ENCODE results near the gene FARP2. TPM values are rescaled to one million over a fixed set of nuclear protein-coding genes. Genes with fewer than 3 reads are reported as not detected.

Gene FARP2
- polyA plus RNA-seq, 3 donors, result 55.0 to 61.1 (median 60.7) TPM

DNA sequence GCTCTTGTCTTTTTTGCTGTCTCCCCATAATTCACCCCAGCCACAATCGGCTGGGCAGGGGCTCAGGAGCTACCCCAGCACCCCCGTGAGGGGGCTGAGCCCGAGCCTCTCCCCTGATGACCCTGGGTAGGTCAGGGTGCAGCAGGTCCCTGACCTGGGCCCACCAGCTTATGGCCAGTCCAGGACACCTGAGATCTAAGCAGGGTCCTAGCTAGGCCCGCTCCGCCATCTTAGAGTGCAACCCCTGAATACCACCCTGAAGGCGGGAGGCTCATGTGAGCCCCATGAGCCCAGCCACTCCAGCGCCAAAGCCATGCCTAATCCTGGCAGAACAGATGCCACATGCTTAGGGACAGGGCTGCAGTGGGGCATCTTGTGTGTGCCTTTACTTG lies 136.1 kb downstream of the FARP2 start:
- no peak for DNase-seq (ENCODE audit: extremely low read depth in 1 of 11, low read depth in 9 of 11, low spot score in 4 of 11)

DNA sequence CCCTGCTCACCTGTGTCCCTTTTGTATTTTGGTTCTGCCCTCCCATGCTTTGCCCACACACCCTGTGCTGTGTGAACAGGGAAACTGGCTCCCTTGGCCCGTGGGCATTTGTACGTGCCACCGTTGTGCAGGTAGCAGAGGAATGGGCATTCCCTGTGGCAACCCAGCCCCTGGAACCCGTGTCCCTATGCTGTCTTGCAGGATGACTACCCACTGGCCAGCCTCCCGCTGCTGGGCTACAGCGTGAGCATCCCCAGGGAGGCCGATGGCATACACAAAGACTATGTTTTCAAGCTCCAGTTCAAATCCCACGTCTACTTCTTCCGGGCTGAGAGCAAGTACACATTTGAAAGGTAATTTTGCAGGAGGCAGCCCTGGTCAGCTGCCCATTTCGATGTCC lies 137.0 kb downstream of the FARP2 start:
- DNase-seq (ENCODE audit: extremely low read depth in 1 of 11, low read depth in 9 of 11, low spot score in 4 of 11), result no peak

DNA sequence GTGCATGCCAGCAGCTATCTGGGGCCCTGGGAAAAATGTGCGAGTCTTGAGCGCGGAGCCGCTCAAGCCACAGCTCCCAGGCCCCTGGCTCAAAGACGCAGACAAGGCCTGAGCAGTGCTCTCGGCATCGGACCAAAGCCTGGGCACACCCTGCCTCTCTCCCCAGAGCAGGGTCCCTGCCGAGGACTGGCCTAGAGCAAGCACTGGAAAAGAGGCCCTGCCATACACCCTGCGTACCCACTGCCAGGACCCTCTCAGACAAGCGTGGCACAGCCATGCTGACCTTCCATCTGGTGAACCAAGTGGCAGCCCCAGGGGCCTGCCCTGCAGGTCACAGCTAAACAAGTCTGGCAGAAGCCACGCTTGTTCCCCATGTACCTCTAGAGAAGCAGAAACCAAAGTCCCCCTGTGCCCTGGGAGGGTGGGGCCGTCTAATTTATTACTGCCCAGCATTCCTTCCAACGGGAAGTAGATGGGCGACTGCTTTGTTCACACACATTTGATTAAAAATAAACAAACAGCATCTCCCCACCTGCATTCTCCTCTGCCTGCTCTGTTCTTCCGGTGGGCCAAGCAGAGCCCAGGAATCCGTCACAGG lies 138.3 kb downstream of the FARP2 start:
- no peak for DNase-seq (ENCODE audit: extremely low read depth in 1 of 11, low read depth in 9 of 11, low spot score in 4 of 11)

DNA sequence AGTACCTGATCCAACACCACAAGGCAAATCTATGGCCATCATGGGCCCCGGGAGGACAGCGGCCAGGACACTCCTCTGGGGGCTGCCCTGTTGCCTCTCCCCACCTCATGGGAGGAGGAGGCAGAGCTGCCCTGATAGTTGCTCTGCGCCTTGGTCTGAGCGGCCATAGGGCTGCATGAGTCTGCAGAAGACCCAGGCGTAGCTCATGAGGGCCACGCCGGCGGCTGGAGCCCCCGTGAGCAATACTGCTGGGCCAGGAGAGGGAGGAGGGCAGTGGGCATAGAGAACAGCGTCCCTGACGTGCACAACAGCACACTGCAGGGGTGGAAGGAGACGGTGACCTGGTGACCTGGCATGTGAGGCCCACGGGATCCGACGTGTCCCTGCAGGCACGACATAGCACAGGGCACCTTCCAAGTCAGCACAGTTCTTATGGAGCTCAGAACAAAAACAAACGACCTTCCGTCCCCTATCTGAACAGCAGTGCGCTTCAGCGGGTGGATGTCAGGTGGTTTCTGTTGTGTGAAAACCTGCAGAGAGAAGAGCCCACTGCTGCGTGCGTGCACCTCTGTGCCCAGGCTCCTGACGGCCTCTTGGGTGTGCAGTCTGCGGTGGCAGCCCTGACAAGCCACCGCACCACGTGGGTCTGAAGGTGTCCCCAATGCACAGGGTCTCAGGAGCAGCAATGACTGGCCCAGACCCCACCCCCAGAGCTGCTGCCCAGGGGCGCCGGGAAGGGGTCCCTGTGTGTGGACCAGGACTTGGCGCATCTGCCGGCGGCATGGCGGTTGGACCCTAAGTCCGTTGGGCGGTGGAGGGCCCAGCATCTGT lies 139.3 kb downstream of the FARP2 start:
- no peak for DNase-seq (ENCODE audit: extremely low read depth in 1 of 11, low read depth in 9 of 11, low spot score in 4 of 11)

DNA sequence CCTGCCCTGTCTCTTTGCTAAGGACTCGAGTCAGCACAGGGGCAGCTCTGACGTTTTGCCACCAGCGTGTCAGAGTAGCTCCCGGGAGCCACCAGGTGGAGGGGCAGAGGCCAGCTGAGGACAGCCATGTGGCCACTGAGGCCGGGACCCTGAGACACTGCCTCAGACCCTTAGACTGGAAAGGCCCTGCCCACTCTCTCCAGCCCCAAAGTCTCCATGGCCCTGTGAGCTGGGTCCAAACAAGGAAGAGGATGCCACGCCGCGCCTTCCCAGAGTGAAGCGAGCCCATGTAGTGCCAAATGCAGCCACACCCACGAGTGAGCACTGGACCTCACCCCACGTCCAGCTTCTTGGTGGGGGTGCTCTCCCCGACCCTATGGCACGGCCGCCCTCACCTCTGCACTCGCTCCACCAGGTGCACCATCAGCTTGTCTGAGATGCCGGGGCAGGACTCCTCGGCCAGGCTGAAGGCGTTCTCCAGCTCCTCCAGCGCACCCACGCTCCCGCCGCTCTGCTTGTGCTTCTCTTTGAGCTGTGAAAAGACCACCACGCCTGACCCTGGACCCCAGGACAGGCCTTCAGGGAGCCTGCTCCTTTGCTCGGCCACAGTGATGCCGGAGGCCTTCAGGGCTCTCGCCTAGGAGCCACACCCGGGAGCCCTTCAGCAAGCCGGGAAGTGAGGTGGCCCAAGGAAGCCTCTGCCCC lies 140.1 kb downstream of the FARP2 start:
- DNase-seq (ENCODE audit: extremely low read depth in 1 of 11, low read depth in 9 of 11, low spot score in 4 of 11), result no peak

DNA sequence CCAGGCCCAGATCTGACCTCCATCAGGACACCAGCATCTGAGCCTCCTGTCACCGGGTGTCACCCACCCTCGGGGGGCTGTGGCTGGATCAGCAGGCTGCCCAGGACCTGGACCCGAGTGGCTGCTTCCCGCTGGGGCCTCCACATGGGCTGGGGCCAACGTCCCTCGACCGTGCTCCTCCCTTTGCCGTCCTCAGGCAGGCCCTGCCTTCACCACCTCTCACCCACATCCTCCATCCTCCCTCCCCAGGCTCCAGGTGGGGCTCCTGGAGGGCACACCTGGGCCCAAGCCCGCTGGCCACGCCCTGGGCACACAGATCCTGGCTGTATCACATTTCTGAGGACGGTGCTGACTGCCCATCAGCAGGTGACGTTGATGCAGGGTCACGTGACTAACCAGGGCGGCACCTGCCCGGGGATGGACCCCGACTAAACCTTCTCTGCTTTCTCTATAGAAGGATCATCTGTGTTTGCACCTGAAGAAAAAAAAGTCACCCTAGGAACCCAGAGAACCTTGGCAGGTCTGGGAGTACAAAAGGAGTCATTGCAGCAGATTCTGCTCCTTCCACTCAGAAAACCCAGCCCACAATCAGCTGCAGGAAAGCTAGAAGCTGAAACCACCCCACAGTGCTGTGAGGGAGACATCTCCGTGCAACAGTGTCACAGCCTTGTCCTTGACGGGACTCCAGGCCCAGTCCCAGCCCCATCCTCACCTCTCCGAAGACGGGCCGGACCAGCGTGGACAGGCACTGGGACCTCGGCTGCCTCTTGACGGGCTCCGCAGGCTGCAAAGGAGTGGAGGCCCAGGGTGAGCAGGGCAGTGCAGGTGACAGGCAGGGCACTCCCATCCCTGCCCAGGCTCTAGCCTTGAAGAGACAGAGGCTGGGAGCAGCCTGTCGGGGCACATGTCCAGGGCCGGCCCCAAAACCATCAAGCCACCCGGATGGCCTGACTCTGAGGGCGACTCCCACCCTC lies 141.1 kb downstream of the FARP2 start:
- DNase-seq (ENCODE audit: extremely low read depth in 1 of 11, low read depth in 9 of 11, low spot score in 4 of 11), result no peak

DNA sequence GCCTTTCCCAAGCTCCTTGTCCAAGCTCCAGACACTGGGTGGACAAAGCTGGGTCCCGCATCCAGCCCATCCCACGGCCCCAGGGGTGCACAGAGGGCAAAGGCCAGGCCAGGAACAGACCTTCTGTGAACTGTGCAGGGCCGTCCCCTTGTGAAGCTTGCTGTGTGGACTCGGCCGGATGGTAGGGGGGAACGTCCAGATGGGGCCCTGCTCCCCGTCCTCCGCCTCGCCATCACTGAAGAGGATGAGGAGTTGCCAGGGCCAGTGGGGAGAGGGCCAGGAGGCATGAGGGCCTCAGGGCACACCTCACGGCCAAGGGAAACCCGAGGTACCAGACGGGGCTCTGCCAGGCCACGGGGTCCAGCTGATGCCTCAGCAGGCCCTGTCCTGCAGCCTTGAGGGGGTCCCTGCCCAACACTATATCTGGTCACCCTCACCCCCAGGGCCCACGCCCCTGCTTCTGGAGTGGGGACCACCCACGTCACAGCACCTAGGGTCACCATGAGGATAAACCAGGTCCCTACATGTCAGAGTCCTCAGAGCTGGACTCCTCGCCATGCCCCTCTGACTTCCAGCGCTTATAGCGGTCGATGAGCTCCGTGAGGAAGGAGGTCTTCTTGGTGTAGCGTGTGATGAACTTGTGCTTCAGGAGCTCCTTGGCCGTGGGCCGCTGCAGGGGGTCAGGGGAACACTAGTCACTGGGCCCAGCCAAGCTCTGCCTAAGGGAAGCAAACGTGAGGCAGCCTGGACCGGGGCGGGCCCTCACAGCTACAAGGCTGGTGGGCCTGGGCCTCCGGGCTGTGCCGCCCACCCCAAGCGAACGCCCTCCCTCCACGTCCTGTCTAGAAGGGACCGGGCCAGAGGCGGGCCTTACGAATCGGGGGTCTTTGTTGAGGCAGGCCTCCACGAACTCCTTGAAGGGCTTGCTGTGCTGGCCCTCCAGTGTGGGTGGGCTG lies 142.3 kb downstream of the FARP2 start:
- no peak for DNase-seq (ENCODE audit: extremely low read depth in 1 of 11, low read depth in 9 of 11, low spot score in 4 of 11)

DNA sequence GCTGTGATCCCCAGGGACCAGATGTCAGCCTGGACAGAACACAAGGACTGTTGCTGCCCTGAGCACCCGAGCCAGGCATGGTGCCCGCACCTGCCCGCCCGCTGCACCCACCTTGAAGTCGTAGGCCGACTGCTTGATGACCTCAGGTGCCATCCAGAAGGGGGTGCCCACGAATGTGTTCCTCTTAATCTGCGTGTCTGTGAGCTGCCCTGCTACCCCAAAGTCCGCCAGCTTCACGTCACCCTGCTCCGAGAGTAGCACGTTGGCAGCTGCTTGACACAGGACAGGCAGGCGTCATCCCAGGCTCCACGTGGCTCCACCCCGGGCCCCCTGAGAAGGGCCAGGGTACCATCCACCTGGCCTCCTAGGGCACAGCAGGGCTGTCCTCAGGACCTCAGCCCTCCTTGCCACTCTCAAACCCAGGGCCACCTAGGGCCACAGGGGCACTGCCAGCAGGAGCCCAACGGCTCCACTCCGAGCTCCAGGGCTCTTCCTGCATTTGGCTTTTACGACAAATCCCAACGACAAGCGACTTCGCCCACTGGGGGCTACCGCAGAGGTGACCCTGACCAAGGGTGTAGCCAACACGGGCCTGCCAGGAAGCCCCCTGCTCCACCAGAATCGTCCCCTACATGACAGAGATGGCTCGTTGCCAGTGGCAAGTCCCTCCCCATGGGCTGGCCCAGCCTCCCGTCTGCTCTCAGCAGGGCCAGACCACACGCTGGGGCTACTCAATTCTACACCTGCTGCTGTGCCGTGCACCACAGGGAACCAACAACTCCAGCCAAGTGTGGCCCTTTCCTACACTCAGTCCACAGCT lies 143.3 kb downstream of the FARP2 start:
- DNase-seq (ENCODE audit: extremely low read depth in 1 of 11, low read depth in 9 of 11, low spot score in 4 of 11), result no peak

DNA sequence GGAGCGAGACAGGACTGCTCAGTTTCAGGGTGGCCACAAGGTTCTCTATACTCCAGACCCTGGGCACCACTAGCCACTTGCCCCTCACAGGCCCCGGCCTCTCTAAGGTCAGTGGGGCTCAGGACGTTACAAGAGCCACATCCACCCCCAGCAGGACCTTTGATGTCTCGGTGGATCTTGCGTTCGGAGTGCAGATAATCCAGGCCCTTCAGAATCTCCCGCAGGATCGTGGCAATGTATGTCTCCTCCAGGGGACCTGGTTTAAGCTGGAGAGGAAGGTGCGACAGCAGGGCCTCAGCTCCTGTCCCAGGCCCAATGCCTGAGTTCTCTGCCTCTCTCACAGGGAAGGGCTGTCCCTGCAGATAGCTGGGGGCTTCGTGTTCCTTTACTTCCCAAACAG lies 143.9 kb downstream of the FARP2 start:
- no peak for DNase-seq (ENCODE audit: extremely low read depth in 1 of 11, low read depth in 9 of 11, low spot score in 4 of 11)

DNA sequence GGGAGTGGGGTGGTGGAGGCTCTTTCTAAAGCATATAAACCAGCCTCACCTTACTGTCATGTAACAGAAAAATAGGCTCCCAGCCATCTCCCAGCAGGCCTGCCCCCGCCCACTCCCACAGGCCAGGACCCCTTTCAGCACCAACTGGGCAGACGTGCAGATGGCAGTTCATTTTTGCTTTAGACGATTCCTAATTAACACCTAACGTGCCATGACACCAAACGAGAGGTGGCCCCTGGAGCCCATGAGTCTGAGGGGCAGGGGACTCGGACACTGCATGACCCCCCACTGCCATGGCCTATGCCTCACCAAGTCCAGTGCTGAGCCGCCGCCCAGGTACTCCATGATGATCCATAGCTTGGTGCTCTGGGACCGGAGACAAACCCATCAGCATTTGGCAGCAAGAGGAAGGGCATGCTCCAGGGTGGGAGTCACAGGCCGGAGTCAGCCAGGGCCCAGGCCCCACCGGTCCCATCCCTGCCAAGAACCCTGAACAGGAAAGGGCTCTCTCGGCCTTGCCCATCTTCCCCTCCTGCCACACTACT lies 144.4 kb downstream of the FARP2 start:
- DNase-seq (ENCODE audit: extremely low read depth in 1 of 11, low read depth in 9 of 11, low spot score in 4 of 11), result no peak

DNA sequence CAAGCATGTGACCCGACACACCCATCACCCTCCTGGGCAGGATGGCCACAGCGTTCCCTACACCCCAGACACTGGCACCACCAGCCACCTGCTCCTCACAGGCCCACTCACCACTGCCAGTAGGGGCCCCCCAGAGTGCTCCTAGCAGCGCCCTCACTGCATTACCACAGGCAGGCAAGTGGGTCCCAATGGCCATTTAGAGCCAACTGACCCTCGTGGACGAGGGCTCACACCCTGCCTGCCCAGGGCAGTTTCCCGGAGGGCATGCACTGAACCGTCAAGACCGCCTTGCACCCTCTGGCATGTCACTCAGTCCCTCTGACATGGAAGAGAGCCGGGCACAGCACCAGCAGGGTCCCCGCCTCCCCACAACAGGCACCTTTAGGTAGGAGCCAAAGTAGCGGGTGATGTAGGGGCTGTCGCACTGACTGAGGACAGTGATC lies 145.0 kb downstream of the FARP2 start:
- DNase-seq (ENCODE audit: extremely low read depth in 1 of 11, low read depth in 9 of 11, low spot score in 4 of 11), result no peak

DNA sequence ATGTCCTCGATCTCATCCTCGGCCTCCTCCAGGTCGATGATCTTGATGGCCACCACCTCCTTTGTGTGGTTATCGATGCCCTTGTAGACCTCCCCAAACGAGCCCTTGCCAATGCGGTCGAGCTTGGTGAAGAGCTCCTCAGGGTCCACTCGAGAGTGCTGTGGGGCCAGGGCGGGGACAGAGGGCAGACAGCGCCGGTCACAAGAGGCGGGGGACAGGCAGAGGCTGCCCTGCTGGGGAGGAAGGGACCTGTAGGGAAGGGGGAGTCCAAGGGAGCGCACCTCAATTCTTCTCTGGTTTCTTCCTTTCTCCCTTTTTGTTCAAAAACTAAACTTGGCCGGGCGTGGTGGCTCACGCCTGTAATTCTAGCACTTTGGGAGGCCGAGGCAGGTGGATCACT lies 145.5 kb downstream of the FARP2 start:
- no peak for DNase-seq (ENCODE audit: extremely low read depth in 1 of 11, low read depth in 9 of 11, low spot score in 4 of 11)

DNA sequence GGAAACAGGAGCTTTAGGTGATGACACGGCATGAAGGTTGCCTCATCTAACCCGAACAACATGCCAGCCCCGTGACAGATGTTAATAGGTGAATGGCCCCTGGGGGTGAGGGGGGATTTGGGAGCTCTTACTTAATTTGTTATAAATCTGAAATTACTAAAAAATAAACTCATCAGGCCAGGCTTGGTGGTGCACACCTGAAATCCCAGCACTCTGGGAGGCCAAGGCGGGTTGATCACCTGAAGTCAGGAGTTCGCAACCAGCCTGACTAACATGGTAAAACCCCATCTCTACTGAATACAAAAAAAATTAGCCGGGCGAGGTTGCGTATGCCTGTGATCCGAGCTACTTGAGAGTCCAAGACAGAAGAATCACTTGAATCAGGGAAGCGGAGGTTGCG lies 146.2 kb downstream of the FARP2 start:
- DNase-seq (ENCODE audit: extremely low read depth in 1 of 11, low read depth in 9 of 11, low spot score in 4 of 11), result no peak

DNA sequence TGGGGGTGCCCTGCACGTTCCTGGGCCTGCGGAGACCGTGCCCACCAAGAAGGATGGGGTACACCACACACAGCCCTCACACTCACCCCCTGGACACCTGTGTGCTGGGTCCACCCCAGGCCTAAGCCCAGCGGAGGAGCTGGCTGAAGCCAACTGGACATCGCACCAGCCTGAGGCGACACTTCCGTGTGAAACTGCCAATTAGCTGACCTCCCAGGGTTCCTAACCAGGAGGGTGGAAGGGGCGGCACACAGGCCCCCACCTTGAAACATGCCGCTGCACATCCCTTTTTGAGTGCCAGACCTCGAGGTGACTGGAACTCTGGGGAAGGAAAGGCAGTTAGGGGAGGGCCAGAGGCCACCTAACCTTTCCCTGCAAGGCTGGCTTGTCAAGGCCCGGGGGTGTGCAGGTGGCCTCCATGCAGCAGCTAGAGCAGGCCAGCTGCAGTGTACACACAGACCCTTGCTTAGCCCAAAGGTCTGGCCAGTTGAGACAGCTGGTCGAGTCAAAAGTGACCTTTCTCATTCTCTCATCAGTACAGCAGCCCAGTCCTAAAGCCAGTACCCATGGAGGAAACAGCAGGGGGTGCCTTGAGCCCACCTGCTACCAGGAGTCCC lies 147.8 kb downstream of the FARP2 start:
- no peak for DNase-seq (ENCODE audit: extremely low read depth in 1 of 11, low read depth in 9 of 11, low spot score in 4 of 11)

DNA sequence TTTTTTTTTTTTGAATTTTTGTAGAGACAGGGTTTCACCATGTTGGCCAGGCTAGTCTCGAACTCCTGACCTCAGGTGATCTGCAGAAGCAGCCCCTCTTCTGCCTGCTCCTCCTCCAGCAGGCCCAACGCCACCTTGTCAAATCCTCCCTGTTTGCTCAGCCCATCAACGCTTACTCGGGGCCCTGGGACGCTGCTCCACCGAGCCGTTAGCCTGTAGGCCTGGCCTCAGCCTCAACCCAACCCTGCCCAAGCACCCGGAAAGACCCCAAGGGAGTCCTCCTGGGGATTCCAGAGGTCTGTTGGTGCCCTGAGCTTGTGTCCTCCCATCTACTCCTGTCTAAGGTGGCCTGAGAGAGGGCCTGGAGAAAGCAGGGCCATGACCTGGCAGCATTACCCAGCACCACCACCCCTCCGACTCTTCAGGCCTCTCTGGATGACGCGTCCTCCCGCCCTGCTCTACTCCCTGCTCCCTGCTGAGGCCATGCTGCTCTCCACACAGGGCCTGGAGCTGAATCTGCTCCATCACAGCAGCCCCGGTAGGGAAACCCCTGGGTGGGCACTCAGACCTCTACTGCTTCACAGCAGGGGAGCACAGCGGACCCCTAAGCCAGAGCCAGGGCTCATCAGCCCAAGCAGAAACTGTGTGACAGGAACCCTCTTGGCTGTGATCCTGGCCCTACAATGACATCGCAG lies 149.1 kb downstream of the FARP2 start:
- DNase-seq (ENCODE audit: extremely low read depth in 1 of 11, low read depth in 9 of 11, low spot score in 4 of 11), result no peak

DNA sequence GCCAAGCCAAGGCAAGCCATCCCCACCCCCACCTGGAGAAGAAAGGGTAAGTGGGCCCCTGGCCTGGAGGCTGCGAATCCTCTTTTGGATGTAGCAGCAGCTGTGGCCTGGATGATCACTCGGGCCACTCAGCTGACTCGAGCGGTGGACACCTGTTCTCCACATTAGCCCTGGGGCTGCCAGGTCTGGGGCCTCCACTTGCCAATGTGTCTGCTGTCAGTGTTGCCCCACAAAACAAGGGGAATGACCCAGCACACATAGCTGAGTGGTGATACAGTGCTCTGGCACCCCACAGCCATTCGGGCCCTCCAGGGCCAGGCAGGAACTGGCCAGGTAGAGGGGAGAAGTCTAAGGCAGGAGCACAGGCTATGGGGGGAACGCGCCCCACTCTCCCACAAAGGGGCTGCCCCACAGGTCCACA lies 149.7 kb downstream of the FARP2 start:
- no peak for DNase-seq (ENCODE audit: extremely low read depth in 1 of 11, low read depth in 9 of 11, low spot score in 4 of 11)
